Measurements from ENCODE around the gene PET117.
"Not testable (repeated sequence)": the region's sequence is repeated elsewhere in the genome, so short reads cannot be mapped to it uniquely, and the experiment has no call there.

Gene PET117, protein sequence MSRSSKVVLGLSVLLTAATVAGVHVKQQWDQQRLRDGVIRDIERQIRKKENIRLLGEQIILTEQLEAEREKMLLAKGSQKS

DNA sequence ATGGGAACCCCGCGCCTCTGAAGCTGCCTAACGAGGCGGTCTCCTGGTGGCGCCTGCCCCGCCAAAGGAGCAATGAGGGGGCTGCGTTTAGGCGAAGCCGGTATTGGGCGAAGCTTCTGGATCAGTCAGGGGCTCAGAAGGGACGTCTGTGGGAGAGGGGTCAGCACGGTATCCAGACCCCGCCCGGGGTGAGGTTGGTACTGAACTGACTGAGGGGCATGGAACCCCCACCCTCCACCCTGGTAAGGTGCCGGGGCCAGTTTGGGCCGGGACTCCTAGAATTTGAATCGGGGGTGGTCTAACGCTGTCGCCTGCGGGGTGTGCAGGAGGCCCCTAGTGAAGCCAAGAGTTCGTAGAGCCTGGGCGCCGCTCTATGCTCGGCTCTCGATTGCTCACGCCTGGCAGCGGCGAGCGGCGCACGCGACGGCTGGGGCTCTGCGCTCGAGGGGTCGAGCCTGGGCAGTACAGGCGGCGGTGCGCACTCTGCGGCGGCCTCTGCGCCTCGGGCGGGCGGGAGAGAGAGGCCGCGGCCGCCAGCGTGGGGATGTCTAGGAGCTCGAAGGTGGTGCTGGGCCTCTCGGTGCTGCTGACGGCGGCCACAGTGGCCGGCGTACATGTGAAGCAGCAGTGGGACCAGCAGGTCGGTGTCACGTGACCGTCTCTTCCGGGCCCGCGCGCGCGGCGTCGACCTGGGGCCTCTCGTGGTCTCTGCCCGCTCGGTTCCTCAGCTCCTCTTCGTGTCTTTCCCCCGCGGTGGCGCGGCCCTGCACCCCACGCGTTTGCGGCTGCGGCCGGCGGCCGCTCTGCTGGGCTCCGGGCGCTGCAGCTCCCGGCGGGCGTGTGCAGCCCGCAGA lies at the start of gene PET117, which contains the start of gene KAT14:
TSS of gene PET117 (plus strand) at position 452 of the 854 bp plus-strand sequence. CDS start at position 545, 93 bp downstream.
TSS of gene KAT14 (plus strand) at position 452 of the 854 bp plus-strand sequence. CDS start 4,798 bp downstream, outside the sequence.
- DNase-seq, result peak; percentile 93

DNA sequence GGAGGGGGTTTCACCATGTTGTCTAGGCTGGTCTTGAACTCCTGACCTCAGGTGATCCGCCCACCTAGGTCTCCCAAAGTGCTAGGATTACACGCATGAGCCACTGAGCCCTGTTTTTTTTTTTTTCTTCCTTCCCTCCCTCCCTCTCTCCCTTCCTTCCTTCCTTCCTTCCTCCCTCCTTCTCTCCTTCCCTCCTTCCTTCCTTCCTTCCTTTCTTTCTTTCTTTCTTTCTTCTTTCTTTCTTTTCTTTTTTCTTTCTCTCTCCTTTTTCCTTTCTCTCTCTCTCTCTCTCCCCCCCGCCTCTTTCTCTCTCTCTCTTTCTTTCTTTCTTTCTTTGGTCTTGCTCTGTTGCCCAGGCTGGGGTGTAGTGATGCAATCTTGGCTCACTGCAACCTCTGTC lies 49.4 kb upstream of the PET117 start:
- not testable (repeated sequence) for DNase-seq

- not testable (repeated sequence) for DNase-seq
Measured at GRCh38 chr20:18088841-18089240, 48.8 kb upstream of the PET117 start.

- DNase-seq, result no peak
Measured at GRCh38 chr20:18090044-18090443, 47.6 kb upstream of the PET117 start.

DNA sequence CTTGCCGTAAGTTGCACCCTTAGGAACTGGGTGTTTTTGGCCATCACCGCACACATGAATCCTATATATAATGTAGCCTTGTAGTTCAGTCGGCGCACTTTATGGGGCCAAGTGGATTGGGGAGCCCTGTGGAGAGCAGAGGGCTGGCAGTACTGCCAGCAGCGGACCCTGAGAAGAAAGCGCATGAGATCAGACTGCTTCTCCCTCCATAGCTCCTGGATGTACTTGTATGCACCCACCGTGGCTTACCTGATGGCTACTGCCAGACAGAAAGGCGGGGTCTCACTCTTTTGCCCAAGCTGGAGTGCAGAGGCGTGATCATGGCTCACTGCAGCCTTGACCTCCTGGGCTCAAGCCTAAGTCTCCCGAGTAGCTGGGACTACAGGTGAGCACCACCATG lies 47.2 kb upstream of the PET117 start:
- no peak for DNase-seq

DNA sequence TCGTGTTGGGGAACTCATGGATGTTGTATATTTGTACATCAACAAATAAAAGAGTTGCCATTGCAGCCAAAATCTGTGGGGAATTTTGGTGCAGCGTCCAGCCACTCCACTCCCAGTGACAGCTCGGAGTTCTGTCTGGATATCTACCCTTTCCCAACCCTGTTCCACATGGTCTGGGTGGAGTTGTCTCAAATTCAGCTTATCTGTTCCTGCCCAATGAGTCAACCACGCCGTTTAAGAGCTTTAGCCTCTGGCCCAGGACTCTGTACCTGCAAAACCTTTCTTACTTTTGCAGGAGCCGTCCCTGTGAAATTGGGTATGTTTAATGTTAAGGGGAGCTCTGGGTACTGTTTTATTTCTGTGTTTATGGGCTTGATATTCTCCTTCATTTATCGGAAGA lies 46.0 kb upstream of the PET117 start:
- no peak for DNase-seq

DNA sequence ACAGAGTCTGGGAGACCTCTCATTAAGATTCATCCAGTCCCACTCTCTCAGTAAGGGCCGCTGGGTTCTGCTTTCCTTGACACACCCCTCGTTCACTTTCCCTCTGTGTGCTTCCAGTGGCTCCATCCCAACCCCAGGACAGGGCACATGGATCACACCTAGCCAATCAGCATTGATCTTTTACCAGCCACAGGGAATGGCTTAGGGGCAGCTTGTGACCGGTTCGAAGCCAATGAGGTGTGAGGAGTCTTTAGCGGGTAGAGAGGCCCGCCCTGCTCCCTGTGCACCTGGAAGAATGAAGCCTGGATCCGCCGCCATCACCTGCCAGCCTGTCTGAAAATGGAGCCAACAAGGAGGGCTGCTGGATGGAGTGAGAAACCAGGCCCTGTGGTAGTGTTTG lies 44.8 kb upstream of the PET117 start:
- DNase-seq, result no peak

DNA sequence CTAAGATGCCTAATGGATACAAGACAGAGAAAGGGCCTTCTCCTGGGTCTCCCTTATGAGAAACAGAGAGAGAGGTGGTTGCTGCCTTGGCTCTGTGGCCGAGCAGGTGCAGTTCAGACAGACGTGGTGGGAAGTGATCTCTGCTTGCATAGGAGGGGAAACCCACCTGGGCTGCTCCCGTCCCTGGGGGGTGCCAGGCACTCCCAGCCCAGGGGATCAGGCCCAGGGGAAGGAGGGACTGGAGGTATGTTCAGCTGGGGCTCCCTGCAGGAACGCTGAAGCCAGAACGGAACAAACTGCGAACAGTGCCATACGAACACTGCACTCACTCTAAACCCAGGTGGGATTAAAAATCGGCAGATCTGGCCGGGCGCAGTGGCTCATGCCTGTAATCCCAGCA lies 44.3 kb upstream of the PET117 start:
- DNase-seq, result no peak

DNA sequence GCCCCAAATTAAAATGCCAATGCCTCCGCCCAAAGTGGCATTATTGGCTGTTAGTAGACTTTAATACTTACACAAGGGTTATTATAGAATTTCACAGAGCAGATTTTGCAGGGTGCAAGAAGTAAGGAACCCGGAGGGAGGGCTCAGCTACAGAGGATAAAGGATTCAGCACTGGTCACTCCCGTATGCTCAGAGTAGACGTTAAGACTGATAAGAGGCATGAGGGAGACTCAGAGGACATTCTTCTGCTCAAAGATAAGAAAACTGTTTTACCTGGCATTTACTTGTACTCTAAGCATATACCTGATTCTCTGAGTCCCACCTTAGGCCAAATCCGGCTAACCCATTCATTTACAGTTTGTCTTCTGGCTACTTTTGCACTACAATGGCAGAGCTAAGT lies 43.5 kb upstream of the PET117 start:
- DNase-seq, result no peak

GRCh38 chr20:18100569-18100968 lies 37.1 kb upstream of the PET117 start:
- DNase-seq, result not testable (repeated sequence)

DNA sequence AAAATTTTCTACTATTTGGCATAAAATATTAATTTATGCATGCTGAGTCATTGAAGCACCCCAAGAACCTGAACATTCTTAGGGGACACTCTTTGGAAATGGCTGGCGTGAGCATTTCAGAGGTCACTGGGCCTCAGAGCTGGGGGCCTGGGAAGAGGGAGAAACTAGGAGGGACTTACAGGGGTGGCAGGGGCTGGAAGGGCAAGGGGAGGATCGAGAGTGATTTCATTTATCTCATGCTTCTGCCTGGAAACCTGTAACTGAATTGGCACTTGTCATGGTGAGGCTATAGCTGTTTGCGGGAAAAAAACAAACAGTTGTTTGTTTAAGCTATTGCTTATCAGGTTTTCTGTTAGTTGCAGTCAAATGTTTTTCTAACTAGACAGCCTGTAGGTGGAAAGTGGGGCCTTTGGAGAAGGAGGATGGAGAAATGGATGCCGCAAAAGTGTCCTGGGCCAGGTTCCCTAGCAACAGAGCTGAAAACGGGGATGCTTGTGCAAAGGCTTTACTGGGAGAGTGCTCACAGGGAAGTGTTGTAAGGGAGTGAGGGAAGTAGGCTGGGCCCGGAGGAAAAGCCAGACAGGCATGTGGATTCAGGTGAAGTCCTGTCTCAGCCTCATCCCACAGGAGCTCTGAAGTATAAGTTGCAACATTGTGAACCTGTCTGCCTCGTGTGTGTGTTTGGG lies 36.4 kb upstream of the PET117 start:
- no peak for DNase-seq

DNA sequence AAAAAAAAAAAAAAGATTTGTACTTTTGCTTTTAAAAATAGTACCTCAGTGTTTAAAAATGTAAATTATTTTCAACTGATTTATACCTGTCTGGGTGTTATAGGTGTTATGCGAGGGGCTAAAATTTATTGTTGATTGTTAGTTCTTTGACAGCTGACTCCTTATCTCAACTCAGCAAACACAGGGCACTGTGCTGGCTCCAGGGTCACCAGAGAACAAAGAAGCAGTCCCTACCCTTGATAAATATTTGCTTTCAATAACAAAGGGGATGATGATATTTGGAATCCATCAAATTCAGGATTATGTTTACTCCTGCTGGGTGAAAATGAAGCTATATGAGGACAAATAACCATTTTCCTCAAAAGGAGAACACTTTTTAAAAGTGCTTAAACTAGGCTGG lies 34.2 kb upstream of the PET117 start:
- no peak for DNase-seq

DNA sequence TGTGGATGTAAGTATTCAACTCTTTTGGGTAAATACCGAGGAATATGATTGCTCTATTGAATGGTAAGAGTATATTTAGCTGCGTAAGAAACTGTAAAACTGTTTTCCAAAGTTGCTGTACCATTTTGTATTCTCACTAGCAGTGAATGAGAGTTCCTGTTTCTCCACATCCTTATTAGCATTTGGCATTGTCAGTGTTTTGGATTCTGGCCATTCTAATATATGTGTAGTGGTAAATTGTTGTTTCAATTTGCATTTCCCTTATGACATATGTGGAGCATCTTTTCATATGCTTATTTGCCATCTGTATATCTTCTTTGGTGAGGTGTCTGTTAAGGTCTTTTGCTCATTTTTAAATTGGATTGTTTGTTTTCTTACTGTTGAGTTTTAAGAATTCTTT lies 29.3 kb upstream of the PET117 start:
- no peak for DNase-seq

DNA sequence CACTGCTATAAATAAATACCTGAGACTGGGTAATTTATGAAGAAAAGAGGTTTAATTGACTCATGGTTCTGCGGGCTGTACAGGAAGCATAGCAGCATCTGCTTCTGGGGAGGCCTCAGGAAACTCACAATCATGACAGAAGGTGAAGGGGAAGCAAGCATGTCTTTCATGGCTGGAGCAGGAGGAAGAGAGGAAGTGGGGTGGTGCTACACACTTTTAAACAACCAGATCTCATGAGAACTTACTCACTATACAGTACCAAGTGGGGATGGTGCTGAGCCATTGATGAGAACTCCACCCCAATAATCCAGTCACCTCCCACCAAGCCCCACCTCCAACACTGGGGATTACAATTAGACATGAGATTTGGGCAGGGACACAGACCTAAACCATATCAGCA lies 9.1 kb upstream of the PET117 start:
- not testable (repeated sequence) for DNase-seq

DNA sequence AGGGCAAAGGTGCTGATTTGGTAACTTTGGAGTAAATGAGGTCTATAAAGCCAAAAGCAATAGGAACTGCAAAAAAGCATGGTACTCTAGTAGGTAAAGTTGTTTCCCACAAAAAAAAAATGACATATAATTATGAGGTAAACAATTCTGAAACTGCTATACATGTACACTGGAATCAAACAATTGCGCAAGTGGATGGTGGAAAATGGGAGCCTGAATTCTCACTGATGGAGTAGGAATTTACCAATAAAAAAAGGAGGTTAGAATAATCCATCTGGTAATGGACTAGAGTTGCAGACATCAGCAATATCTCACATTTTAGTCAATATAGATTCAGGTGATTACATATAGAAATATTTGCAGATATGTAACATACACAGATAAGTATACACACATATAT lies 5.0 kb upstream of the PET117 start:
- DNase-seq, result no peak

DNA sequence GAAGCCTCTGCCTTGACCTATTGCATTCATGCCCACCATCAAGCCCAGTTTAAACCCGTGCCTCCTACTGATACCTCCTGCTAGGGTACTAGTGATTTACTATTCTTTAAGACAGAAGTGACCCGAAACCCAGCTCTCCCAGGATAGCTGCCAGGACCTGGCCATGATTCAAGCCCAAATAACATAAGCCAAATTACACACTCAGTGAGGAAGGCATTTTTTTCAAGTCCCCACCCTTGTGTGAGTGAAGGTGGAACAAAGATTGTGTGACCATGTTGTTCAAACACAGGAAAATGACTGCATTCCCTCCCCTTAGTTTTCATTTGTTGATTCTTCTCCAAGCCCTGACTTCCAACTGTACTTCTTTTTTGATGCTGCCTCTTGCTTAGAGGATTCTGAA lies 3.7 kb upstream of the PET117 start:
- no peak for DNase-seq

GRCh38 chr20:18138266-18138582 lies 561 bp downstream of the PET117 start:
- DNase-seq, result no peak

- DNase-seq, result no peak
Measured at GRCh38 chr20:18138639-18139583, 1.2 kb downstream of the PET117 start.

DNA sequence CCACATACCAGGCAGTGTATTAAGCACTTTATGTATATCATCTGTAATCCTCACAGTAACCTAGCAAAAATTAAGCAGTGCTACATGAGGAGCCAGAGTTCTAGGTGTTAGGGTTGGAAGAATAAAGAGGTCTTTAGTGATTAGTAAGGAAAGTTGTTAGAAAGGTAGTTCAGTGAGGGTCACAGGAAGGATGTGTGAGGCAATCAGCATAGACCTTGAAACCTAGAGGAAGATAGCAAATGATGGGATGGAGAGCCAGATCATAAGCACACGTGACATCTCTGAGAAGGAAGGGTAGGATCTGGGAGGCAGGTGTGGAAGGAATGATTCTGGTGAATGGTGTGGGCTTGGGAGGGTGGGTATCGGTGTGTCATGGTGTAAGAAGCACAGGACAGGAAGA lies 2.2 kb downstream of the PET117 start:
- no peak for DNase-seq

GRCh38 chr20:18144541-18145099 lies 7.0 kb downstream of the PET117 start:
- DNase-seq, result no peak

DNA sequence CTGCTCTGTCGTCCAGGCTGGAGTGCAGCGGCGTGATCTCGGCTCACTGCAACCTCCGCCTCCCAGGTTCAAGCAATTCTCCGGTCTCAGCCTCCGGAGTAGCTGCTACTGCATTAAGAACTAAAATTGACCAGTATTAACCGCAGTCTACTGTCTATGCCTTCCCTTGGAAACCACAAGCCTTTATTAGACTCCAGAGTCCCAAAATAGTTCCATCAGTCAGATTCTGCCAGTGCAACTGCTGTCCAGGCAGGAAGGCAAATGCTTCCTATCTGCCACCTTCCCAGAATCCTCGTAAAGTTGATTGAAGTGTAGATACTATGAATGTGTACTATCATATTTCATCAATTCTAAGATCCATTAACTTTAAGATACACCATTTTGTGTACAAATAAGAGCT lies 16.7 kb downstream of the PET117 start:
- no peak for DNase-seq

DNA sequence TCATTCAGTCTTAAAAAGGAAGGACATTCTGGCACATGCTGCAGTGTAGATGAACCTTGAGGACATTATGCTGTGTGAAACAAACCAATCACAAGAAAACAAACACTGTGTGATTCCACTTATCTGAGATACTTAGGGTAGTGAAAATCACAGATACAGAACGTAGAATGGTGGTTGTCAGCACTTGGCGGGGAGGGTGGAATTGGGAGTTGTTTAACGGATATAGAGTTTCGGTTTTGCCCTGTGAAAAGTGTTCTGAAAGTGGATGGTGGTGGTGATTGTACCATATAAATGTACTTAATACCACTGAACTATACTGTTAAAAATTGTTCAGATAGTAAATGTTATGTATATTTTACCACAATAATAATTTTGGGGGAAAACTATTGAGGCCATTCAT lies 18.4 kb downstream of the PET117 start:
- no peak for DNase-seq

DNA sequence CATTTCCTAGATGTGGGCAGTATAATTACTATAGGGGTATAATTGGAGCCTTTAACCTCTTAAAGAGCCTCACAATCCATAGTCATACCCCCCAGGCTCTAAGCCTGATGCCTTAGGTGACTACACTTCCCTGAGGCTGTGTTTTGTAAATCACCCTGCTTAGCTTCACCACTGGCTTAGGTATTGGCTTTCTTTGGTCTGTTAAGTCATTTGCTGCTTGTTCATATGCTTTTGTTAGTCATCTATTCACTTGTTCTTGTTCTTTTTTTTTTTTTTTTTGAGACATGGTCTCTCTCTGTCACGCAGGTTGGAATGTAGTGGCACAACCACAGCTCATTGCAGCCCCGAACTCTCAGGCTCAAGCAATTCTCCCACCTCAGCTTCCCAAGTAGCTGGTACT lies 26.7 kb downstream of the PET117 start:
- DNase-seq, result no peak

Data from CD4-positive, alpha-beta T cell treated with Interleukin-12 subunit alpha and Interleukin-12 subunit beta, for 1 hour (primary cell).